Activated naive CD8-positive, alpha-beta T cell (primary cell): Measurements from ENCODE around the gene VPS9D1.

Source experiments
- H3K27ac Mint-ChIP-seq: one replicate; pipeline ENCODE4 v1.8.0; 2021; ENCODE audit warnings: mixed read lengths
- H3K27me3 Mint-ChIP-seq: one replicate; pipeline ENCODE4 v1.8.0; 2021; ENCODE audit warnings: mixed read lengths
- H3K36me3 Mint-ChIP-seq: one replicate; pipeline ENCODE4 v1.8.0; 2021; ENCODE audit warnings: mixed read lengths
- H3K4me1 Mint-ChIP-seq: one replicate; pipeline ENCODE4 v1.8.0; 2021; ENCODE audit warnings: low read depth, mixed read lengths
- H3K4me3 Mint-ChIP-seq: one replicate; pipeline ENCODE4 v1.8.0; 2021; ENCODE audit warnings: mild to moderate bottlenecking, mixed read lengths
- H3K9me3 Mint-ChIP-seq: one replicate; pipeline ENCODE4 v1.8.0; 2021; ENCODE audit warnings: low read depth, mixed read lengths

VPS9D1 gene

GRCh38 chr16:89722392-89723278 lies 1.9 kb upstream of the VPS9D1 start:
- H3K4me3 Mint-ChIP-seq: peak overlapping the region; percentile 92
- peaks cover 9% of the 10 kb centered on the region for H3K36me3 Mint-ChIP-seq
- H3K27ac Mint-ChIP-seq: peak overlapping the region; percentile 88
- no peaks in the 10 kb centered on the region for H3K27me3 Mint-ChIP-seq
- H3K9me3 Mint-ChIP-seq: no peaks in the 10 kb centered on the region
- H3K4me1 Mint-ChIP-seq: peaks cover 50% of the 10 kb centered on the region

- H3K27ac Mint-ChIP-seq: no peak overlapping the region
- peaks cover 6% of the 10 kb centered on the region for H3K36me3 Mint-ChIP-seq
- peaks cover 41% of the 10 kb centered on the region for H3K4me1 Mint-ChIP-seq
- H3K4me3 Mint-ChIP-seq: peak overlapping the region; percentile 92
- H3K27me3 Mint-ChIP-seq: no peaks in the 10 kb centered on the region
- H3K9me3 Mint-ChIP-seq: no peaks in the 10 kb centered on the region
Measured at GRCh38 chr16:89721546-89722391, 1.1 kb upstream of the VPS9D1 start.

GRCh38 chr16:89720551-89720812 lies 216 bp downstream of the VPS9D1 start:
- peaks cover 40% of the 10 kb centered on the region for H3K4me1 Mint-ChIP-seq
- H3K27me3 Mint-ChIP-seq: no peaks in the 10 kb centered on the region
- no peaks in the 10 kb centered on the region for H3K9me3 Mint-ChIP-seq
- H3K36me3 Mint-ChIP-seq: peaks cover 6% of the 10 kb centered on the region
- H3K27ac Mint-ChIP-seq: peak overlapping the region; percentile 84
- peak overlapping the region; percentile 81 for H3K4me3 Mint-ChIP-seq

- Mint-ChIP-seq H3K4me1 (peaks cover 28% of the 10 kb centered on the region), H3K4me3 (peak overlapping the region; percentile 5), H3K36me3 (peaks cover 5% of the 10 kb centered on the region), H3K27ac (peak overlapping the region; percentile 22), H3K27me3 (no peaks in the 10 kb centered on the region), H3K9me3 (no peaks in the 10 kb centered on the region)
Measured at GRCh38 chr16:89717688-89718505, 2.8 kb downstream of the VPS9D1 start.

GRCh38 chr16:89716916-89717687 lies 3.6 kb downstream of the VPS9D1 start:
- no peaks in the 10 kb centered on the region for H3K27me3 Mint-ChIP-seq
- H3K4me1 Mint-ChIP-seq: peaks cover 24% of the 10 kb centered on the region
- H3K4me3 Mint-ChIP-seq: no peak overlapping the region
- peaks cover 2% of the 10 kb centered on the region for H3K36me3 Mint-ChIP-seq
- H3K27ac Mint-ChIP-seq: no peak overlapping the region
- H3K9me3 Mint-ChIP-seq: no peaks in the 10 kb centered on the region

GRCh38 chr16:89716493-89716892 lies 4.2 kb downstream of the VPS9D1 start:
- Mint-ChIP-seq H3K27ac (peak overlapping the region; percentile 41), H3K27me3 (no peaks in the 10 kb centered on the region), H3K9me3 (no peaks in the 10 kb centered on the region), H3K4me1 (peaks cover 24% of the 10 kb centered on the region), H3K36me3 (peaks cover 2% of the 10 kb centered on the region), H3K4me3 (no peak overlapping the region)

- peaks cover 4% of the 10 kb centered on the region for H3K4me1 Mint-ChIP-seq
- H3K36me3 Mint-ChIP-seq: peaks cover 2% of the 10 kb centered on the region
- H3K4me3 Mint-ChIP-seq: peak overlapping the region; percentile 81
- no peaks in the 10 kb centered on the region for H3K9me3 Mint-ChIP-seq
- peak overlapping the region; percentile 64 for H3K27ac Mint-ChIP-seq
- no peaks in the 10 kb centered on the region for H3K27me3 Mint-ChIP-seq
Measured at GRCh38 chr16:89712274-89712781, 8.4 kb downstream of the VPS9D1 start.

GRCh38 chr16:89711601-89712273 lies 9.0 kb downstream of the VPS9D1 start:
- Mint-ChIP-seq H3K4me3 (peak overlapping the region; percentile 81), H3K9me3 (no peaks in the 10 kb centered on the region), H3K27me3 (no peaks in the 10 kb centered on the region), H3K36me3 (peaks cover 2% of the 10 kb centered on the region), H3K27ac (peak overlapping the region; percentile 64), H3K4me1 (peaks cover 4% of the 10 kb centered on the region)

GRCh38 chr16:89710709-89711564 lies 9.8 kb downstream of the VPS9D1 start:
- Mint-ChIP-seq H3K4me1 (peaks cover 7% of the 10 kb centered on the region), H3K36me3 (peaks cover 2% of the 10 kb centered on the region), H3K9me3 (no peaks in the 10 kb centered on the region), H3K27me3 (no peaks in the 10 kb centered on the region), H3K4me3 (no peak overlapping the region), H3K27ac (no peak overlapping the region)

GRCh38 chr16:89709716-89710432 lies 10.8 kb downstream of the VPS9D1 start:
- peak overlapping the region; percentile 78 for H3K27ac Mint-ChIP-seq
- H3K27me3 Mint-ChIP-seq: no peaks in the 10 kb centered on the region
- peak overlapping the region; percentile 67 for H3K4me3 Mint-ChIP-seq
- peaks cover 7% of the 10 kb centered on the region for H3K4me1 Mint-ChIP-seq
- H3K36me3 Mint-ChIP-seq: peaks cover under 1% of the 10 kb centered on the region
- H3K9me3 Mint-ChIP-seq: no peaks in the 10 kb centered on the region

GRCh38 chr16:89709166-89709565 lies 11.5 kb downstream of the VPS9D1 start:
- no peak overlapping the region for H3K4me3 Mint-ChIP-seq
- H3K4me1 Mint-ChIP-seq: peaks cover 5% of the 10 kb centered on the region
- no peaks in the 10 kb centered on the region for H3K27me3 Mint-ChIP-seq
- H3K36me3 Mint-ChIP-seq: no peaks in the 10 kb centered on the region
- no peak overlapping the region for H3K27ac Mint-ChIP-seq
- H3K9me3 Mint-ChIP-seq: no peaks in the 10 kb centered on the region

- H3K36me3 Mint-ChIP-seq: no peaks in the 10 kb centered on the region
- H3K27me3 Mint-ChIP-seq: no peaks in the 10 kb centered on the region
- no peak overlapping the region for H3K27ac Mint-ChIP-seq
- peaks cover 5% of the 10 kb centered on the region for H3K4me1 Mint-ChIP-seq
- no peaks in the 10 kb centered on the region for H3K9me3 Mint-ChIP-seq
- no peak overlapping the region for H3K4me3 Mint-ChIP-seq
Measured at GRCh38 chr16:89708481-89708931, 12.2 kb downstream of the VPS9D1 start.
